Measurements from ENCODE around the gene SLC35D3.

DNA sequence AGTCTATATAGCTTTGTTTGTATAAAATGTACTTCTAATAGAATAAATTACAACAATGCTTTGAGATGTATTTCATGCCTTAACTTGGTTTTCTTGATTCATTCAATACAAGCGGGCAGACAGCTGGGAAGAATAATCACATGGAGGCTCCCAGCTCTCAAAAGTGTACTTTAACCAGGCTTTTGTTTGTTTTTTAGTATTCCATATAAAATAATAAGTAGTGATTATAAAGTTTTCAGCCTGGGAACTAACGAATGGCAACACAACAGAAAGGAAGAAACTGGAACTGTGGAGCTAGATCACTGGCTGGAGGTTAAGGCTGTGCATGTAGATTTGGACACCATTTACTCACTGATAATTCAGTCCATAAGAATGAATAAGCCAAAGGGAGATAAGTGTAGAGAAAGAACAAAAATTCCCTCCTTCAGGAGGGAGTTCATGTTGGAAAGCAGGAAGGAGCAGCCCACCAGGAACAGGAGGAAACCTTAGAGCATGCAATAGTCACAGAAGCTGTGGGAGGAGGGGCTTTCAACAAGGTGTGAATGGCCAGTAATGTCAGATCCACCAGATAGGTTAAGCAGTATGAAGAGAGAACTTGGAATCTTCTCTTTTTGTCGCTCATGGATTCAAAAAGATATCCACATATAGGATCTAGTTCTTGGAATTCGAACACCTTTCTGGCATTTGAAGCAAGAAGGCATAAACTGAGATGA, 41.2 kb upstream of the SLC35D3 start:
- TF ChIP-seq, protein P1, sequence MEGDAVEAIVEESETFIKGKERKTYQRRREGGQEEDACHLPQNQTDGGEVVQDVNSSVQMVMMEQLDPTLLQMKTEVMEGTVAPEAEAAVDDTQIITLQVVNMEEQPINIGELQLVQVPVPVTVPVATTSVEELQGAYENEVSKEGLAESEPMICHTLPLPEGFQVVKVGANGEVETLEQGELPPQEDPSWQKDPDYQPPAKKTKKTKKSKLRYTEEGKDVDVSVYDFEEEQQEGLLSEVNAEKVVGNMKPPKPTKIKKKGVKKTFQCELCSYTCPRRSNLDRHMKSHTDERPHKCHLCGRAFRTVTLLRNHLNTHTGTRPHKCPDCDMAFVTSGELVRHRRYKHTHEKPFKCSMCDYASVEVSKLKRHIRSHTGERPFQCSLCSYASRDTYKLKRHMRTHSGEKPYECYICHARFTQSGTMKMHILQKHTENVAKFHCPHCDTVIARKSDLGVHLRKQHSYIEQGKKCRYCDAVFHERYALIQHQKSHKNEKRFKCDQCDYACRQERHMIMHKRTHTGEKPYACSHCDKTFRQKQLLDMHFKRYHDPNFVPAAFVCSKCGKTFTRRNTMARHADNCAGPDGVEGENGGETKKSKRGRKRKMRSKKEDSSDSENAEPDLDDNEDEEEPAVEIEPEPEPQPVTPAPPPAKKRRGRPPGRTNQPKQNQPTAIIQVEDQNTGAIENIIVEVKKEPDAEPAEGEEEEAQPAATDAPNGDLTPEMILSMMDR (IDR thresholded peaks at IDR 0.05) = no peak
- TF ChIP-seq POLR2A (IDR thresholded peaks at IDR 0.05) = no peak

Measured in esophagus squamous epithelium (tissue), 4 donors.